ENCODE measurements around the gene CDCP1.

CDCP1 gene

GRCh38 chr3:45100981-45101407 is 45.2 kb downstream of the CDCP1 start:
- Histone ChIP-seq H3K36me3 (ENCODE audit: control insufficient read depth, insufficient read depth, low read length) (peaks cover under 1% of the 10 kb centered on the region), H3K9me3 (ENCODE audit: control insufficient read depth, low read length) (no peaks in the 10 kb centered on the region), H3K4me1 (ENCODE audit: control insufficient read depth, insufficient read depth, low read length) (peaks cover 9% of the 10 kb centered on the region), H3K9ac (ENCODE audit: low read length) (no peak overlapping the region), H3K27me3 (ENCODE audit: control insufficient read depth, insufficient read depth, low read length) (no peaks in the 10 kb centered on the region), H3K4me3 (ENCODE audit: low read length) (no peak overlapping the region)

- Histone ChIP-seq H3K9ac (ENCODE audit: low read length) (no peak overlapping the region), H3K27me3 (ENCODE audit: control insufficient read depth, insufficient read depth, low read length) (no peaks in the 10 kb centered on the region), H3K4me1 (ENCODE audit: control insufficient read depth, insufficient read depth, low read length) (no peaks in the 10 kb centered on the region), H3K9me3 (ENCODE audit: control insufficient read depth, low read length) (no peaks in the 10 kb centered on the region), H3K36me3 (ENCODE audit: control insufficient read depth, insufficient read depth, low read length) (peaks cover 2% of the 10 kb centered on the region), H3K4me3 (ENCODE audit: low read length) (no peak overlapping the region)
Measured at GRCh38 chr3:45098310-45098709, 47.9 kb downstream of the CDCP1 start.

DNA sequence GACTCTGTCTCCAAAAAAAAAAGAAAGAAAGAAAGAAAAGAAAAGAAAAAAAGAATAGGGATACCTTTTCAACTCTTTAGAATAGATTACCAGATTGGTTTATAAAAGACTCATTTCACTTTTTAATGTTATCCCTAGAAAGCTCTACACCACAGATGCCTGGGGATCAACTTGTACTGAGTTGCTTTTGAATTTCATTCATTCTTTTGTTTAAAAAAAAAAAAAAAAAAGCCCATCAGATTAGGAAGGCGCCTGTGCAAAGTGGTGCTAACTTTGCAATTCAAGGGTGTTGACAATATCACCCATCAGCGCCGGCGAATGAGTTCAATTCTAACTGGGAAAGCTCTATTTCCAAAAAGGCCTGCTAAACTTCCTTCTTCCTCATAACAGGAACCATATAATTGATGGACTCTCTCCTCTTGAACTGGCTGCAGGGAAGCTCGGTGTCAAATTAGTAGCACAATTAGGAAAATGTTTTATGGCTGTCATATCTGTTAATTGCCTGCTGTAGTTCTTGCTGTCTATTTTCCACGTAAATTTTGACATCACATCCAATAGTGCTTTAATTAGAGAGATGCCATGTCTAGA is 48.8 kb downstream of the CDCP1 start:
- H3K4me1 ChIP-seq (ENCODE audit: control insufficient read depth, insufficient read depth, low read length), result peaks cover 4% of the 10 kb centered on the region
- peaks cover 4% of the 10 kb centered on the region for H3K36me3 ChIP-seq (ENCODE audit: control insufficient read depth, insufficient read depth, low read length)
- no peaks in the 10 kb centered on the region for H3K27me3 ChIP-seq (ENCODE audit: control insufficient read depth, insufficient read depth, low read length)
- no peaks in the 10 kb centered on the region for H3K9me3 ChIP-seq (ENCODE audit: control insufficient read depth, low read length)
- no peak overlapping the region for H3K9ac ChIP-seq (ENCODE audit: low read length)
- no peak overlapping the region for H3K4me3 ChIP-seq (ENCODE audit: low read length)

DNA sequence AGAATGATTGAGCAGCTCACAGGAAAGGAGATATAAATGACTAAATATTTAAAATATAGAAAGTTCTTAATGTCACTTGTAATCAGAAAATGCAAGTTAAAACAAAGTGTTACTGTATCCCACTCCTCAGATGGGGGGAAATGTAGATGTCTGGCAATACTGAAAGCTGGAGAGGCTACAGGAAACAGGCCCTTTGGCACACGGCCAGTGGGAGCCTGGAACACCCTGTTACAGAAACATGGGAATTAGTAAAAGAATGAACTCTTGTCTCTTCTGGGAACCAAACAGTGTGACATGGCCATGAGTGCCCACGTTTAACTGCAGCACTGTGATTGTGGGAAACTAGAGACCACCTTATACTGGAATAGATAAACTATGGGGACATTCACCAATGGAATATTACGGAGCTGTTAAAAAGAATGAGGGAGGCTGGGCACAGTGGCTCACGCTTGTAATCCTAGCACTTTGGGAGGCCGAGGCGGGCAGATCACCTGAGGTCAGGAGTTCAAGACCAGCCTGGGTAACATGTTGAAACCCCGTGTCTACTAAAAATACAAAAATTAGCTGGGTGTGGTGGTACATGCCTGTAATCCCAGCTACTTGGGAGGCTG is 50.2 kb downstream of the CDCP1 start:
- H3K9ac ChIP-seq (ENCODE audit: low read length), result no peak overlapping the region
- peaks cover 7% of the 10 kb centered on the region for H3K4me1 ChIP-seq (ENCODE audit: control insufficient read depth, insufficient read depth, low read length)
- no peaks in the 10 kb centered on the region for H3K27me3 ChIP-seq (ENCODE audit: control insufficient read depth, insufficient read depth, low read length)
- H3K36me3 ChIP-seq (ENCODE audit: control insufficient read depth, insufficient read depth, low read length), result peaks cover 5% of the 10 kb centered on the region
- H3K4me3 ChIP-seq (ENCODE audit: low read length), result no peak overlapping the region
- no peaks in the 10 kb centered on the region for H3K9me3 ChIP-seq (ENCODE audit: control insufficient read depth, low read length)

DNA sequence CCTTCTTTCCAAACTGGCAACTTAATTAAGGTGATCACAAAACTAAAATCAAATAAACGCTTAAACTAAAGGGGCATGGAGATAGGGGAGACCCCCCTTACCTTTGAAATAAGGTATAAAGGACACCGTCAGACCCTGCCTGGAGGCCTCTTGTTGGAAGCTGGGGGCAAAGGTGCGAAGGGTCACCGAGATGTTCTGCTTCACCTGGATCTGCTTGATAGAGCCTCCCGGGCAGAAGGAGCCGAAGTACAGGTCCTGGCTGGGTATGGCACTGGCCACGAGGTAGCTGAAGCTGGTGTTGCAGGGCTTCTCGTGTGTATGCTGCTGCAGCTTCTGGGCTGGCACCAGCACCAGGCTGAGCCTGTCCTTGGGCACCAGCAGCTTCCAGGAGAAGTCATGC is 53.0 kb downstream of the CDCP1 start:
- H3K27me3 ChIP-seq (ENCODE audit: control insufficient read depth, insufficient read depth, low read length), result no peaks in the 10 kb centered on the region
- H3K9me3 ChIP-seq (ENCODE audit: control insufficient read depth, low read length), result no peaks in the 10 kb centered on the region
- no peak overlapping the region for H3K9ac ChIP-seq (ENCODE audit: low read length)
- peaks cover 9% of the 10 kb centered on the region for H3K36me3 ChIP-seq (ENCODE audit: control insufficient read depth, insufficient read depth, low read length)
- no peak overlapping the region for H3K4me3 ChIP-seq (ENCODE audit: low read length)
- peaks cover 16% of the 10 kb centered on the region for H3K4me1 ChIP-seq (ENCODE audit: control insufficient read depth, insufficient read depth, low read length)

DNA sequence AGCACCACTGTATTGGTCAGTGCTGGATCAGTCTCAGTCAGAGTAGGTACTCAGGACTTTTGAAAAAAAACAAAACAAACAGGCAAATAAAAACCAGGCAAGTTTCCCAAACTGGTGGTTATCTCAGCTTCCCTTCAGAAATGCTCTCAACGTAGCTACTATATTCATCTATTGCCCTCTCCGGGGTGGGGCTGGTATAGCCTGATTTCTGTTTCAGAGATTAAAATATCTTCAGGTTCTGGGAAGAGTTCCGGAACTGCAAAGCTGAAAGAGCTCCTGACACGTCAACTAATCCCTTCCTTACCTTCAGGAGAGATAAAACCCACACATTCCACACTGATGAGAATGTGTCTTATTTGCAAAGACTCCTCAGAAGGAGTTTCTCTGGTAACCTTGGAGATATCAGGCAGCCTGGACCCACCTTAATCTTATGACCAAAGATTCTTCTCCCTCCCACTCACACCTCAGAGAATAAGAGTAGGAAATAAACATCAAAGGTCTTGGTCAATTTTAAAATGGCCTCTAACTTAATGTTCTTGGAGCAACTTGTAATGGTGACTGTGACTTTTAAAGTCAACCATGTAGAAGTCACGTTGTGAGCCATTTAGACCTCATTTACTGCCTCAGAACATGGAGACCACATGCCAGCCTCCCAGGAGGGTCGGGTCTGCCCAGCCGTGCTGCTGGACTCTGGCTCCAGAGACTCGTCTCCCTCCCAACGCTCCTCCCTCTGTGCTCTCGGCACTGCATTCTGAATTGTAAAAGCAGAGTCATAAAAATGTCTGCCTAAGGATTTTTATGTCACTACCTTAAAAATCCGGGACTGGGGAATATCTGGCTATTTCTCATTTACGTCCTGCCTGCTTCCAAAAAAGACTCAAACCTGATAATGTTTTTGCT is 53.8 kb downstream of the CDCP1 start:
- Histone ChIP-seq H3K36me3 (ENCODE audit: control insufficient read depth, insufficient read depth, low read length) (peaks cover 10% of the 10 kb centered on the region), H3K4me3 (ENCODE audit: low read length) (no peak overlapping the region), H3K4me1 (ENCODE audit: control insufficient read depth, insufficient read depth, low read length) (peaks cover 18% of the 10 kb centered on the region), H3K27me3 (ENCODE audit: control insufficient read depth, insufficient read depth, low read length) (no peaks in the 10 kb centered on the region), H3K9me3 (ENCODE audit: control insufficient read depth, low read length) (no peaks in the 10 kb centered on the region), H3K9ac (ENCODE audit: low read length) (no peak overlapping the region)

- Histone ChIP-seq H3K9ac (ENCODE audit: low read length) (no peak overlapping the region), H3K4me3 (ENCODE audit: low read length) (no peak overlapping the region), H3K9me3 (ENCODE audit: control insufficient read depth, low read length) (no peaks in the 10 kb centered on the region), H3K27me3 (ENCODE audit: control insufficient read depth, insufficient read depth, low read length) (no peaks in the 10 kb centered on the region), H3K4me1 (ENCODE audit: control insufficient read depth, insufficient read depth, low read length) (peaks cover 18% of the 10 kb centered on the region), H3K36me3 (ENCODE audit: control insufficient read depth, insufficient read depth, low read length) (peaks cover 19% of the 10 kb centered on the region)
Measured at GRCh38 chr3:45090855-45091254, 55.3 kb downstream of the CDCP1 start.

- Histone ChIP-seq H3K9ac (ENCODE audit: low read length) (no peak overlapping the region), H3K27me3 (ENCODE audit: control insufficient read depth, insufficient read depth, low read length) (no peaks in the 10 kb centered on the region), H3K36me3 (ENCODE audit: control insufficient read depth, insufficient read depth, low read length) (peaks cover 29% of the 10 kb centered on the region), H3K4me3 (ENCODE audit: low read length) (no peak overlapping the region), H3K9me3 (ENCODE audit: control insufficient read depth, low read length) (no peaks in the 10 kb centered on the region), H3K4me1 (ENCODE audit: control insufficient read depth, insufficient read depth, low read length) (peaks cover 18% of the 10 kb centered on the region)
Measured at GRCh38 chr3:45088543-45089358, 57.4 kb downstream of the CDCP1 start.

DNA sequence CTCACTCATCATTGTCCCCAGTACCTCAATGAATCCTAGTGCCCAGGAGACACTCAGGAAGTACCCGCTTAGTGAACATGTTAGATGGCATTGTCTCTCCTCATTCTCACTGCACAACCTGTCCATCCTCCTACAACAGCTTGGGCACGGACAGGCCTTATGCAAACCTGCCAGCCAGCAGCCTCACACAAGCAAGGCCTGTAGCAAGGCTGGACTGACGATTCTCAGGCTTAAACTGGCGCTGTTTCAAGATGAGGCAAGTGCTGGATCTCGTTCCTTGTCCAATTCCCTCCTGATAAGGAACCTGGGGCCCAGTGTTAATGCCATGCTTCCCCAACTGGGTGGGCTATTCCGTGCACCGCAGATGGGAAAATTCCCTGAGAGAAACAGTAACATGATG is 59.0 kb downstream of the CDCP1 start:
- Histone ChIP-seq H3K4me3 (ENCODE audit: low read length) (no peak overlapping the region), H3K36me3 (ENCODE audit: control insufficient read depth, insufficient read depth, low read length) (peaks cover 25% of the 10 kb centered on the region), H3K27me3 (ENCODE audit: control insufficient read depth, insufficient read depth, low read length) (no peaks in the 10 kb centered on the region), H3K9me3 (ENCODE audit: control insufficient read depth, low read length) (no peaks in the 10 kb centered on the region), H3K4me1 (ENCODE audit: control insufficient read depth, insufficient read depth, low read length) (peaks cover 12% of the 10 kb centered on the region), H3K9ac (ENCODE audit: low read length) (no peak overlapping the region)

GRCh38 chr3:45084820-45085816 is 61.1 kb downstream of the CDCP1 start:
- no peak overlapping the region for H3K9ac ChIP-seq (ENCODE audit: low read length)
- H3K36me3 ChIP-seq (ENCODE audit: control insufficient read depth, insufficient read depth, low read length), result peaks cover 20% of the 10 kb centered on the region
- H3K4me3 ChIP-seq (ENCODE audit: low read length), result no peak overlapping the region
- peaks cover 11% of the 10 kb centered on the region for H3K4me1 ChIP-seq (ENCODE audit: control insufficient read depth, insufficient read depth, low read length)
- no peaks in the 10 kb centered on the region for H3K9me3 ChIP-seq (ENCODE audit: control insufficient read depth, low read length)
- no peaks in the 10 kb centered on the region for H3K27me3 ChIP-seq (ENCODE audit: control insufficient read depth, insufficient read depth, low read length)

- Histone ChIP-seq H3K4me1 (ENCODE audit: control insufficient read depth, insufficient read depth, low read length) (peaks cover 17% of the 10 kb centered on the region), H3K4me3 (ENCODE audit: low read length) (no peak overlapping the region), H3K27me3 (ENCODE audit: control insufficient read depth, insufficient read depth, low read length) (no peaks in the 10 kb centered on the region), H3K36me3 (ENCODE audit: control insufficient read depth, insufficient read depth, low read length) (peaks cover 20% of the 10 kb centered on the region), H3K9ac (ENCODE audit: low read length) (no peak overlapping the region), H3K9me3 (ENCODE audit: control insufficient read depth, low read length) (no peaks in the 10 kb centered on the region)
Measured at GRCh38 chr3:45084361-45084760, 61.8 kb downstream of the CDCP1 start.
